Mesendoderm (in vitro differentiated cells): ENCODE results near the gene MRPS26.
"Not testable (repeated sequence)": the region's sequence is repeated elsewhere in the genome, so short reads cannot be mapped to it uniquely, and the experiment has no call there.

ENCODE experiments used
- DNase-seq: peaks from one replicate; pipeline ENCODE4 v3.0.0; 2013
- H2AK5ac ChIP-seq: 2 replicates; pipeline ENCODE4 v1.6.1; 2013; ENCODE audit warnings: low read length, inconsistent platforms
- H2BK120ac ChIP-seq: 2 replicates; pipeline ENCODE4 v1.6.1; 2013; ENCODE audit warnings: low read depth, mild to moderate bottlenecking, low read length, moderate library complexity, mixed read lengths
- H2BK15ac ChIP-seq: replicated peaks from 2 replicates; pipeline ENCODE4 v1.6.1; 2013; ENCODE audit warnings: low read depth, mild to moderate bottlenecking, moderate library complexity
- H2BK5ac ChIP-seq: 2 replicates; pipeline ENCODE4 v1.6.1; 2013; ENCODE audit warnings: low read length, inconsistent platforms
- H3K18ac ChIP-seq: 2 replicates; pipeline ENCODE4 v1.6.1; 2013; ENCODE audit warnings: mild to moderate bottlenecking, low read length, mixed read lengths
- H3K23ac ChIP-seq: one replicate; pipeline ENCODE4 v1.6.1; 2013; ENCODE audit warnings: low read length
- H3K27ac ChIP-seq: 2 replicates; pipeline ENCODE4 v1.5.1; 2013; ENCODE audit warnings: low read depth, mild to moderate bottlenecking, inconsistent platforms, low read length, moderate library complexity
- H3K27me3 ChIP-seq: 2 replicates; pipeline ENCODE4 v1.6.1; 2013; ENCODE audit warnings: low read length, control low read depth, mild to moderate bottlenecking, inconsistent platforms; ENCODE audit not compliant: insufficient read depth, poor library complexity
- H3K36me3 ChIP-seq: 2 replicates; pipeline ENCODE4 v1.6.1; 2013; ENCODE audit warnings: low read length, inconsistent platforms; ENCODE audit not compliant: control insufficient read depth, insufficient read depth
- H3K4ac ChIP-seq: one replicate; pipeline ENCODE4 v1.6.1; 2013; ENCODE audit warnings: low read depth, mild to moderate bottlenecking, low read length, moderate library complexity
- H3K4me1 ChIP-seq: 2 replicates; pipeline ENCODE4 v1.6.1; 2013; ENCODE audit warnings: low read depth, low read length, inconsistent platforms; ENCODE audit not compliant: control insufficient read depth
- H3K4me2 ChIP-seq: 2 replicates; pipeline ENCODE4 v1.6.1; 2013; ENCODE audit warnings: low read length
- H3K4me3 ChIP-seq: 2 replicates; pipeline ENCODE4 v1.5.1; 2013; ENCODE audit warnings: mild to moderate bottlenecking, low read length
- H3K56ac ChIP-seq: one replicate; pipeline ENCODE4 v1.6.1; 2013; ENCODE audit warnings: low read length
- H3K79me1 ChIP-seq: 2 replicates; pipeline ENCODE4 v1.6.1; 2013; ENCODE audit warnings: low read length, inconsistent platforms
- H3K79me2 ChIP-seq: 2 replicates; pipeline ENCODE4 v1.6.1; 2013; ENCODE audit warnings: mild to moderate bottlenecking, low read length; ENCODE audit not compliant: control insufficient read depth, insufficient read depth
- H3K9ac ChIP-seq: 2 replicates; pipeline ENCODE4 v1.6.1; 2013; ENCODE audit warnings: low read length, inconsistent platforms
- H4K5ac ChIP-seq: one replicate; pipeline ENCODE4 v1.6.1; 2013; ENCODE audit warnings: low read length
- H4K8ac ChIP-seq: one replicate; pipeline ENCODE4 v1.6.1; 2013; ENCODE audit warnings: low read depth, mild to moderate bottlenecking, control low read depth, low read length, moderate library complexity
- WGBS: extraction: QIAGEN DNeasy Blood & Tissue Kit; methylation state at CpG from one replicate; pipeline ENCODE4 v1.1.7; 2013; ENCODE audit warnings: low lambda C conversion rate, missing lambda C conversion rate; ENCODE audit not compliant: insufficient coverage; ENCODE audit errors: extremely low coverage; 5-methylcytosine and 5-hydroxymethylcytosine counted together

The MRPS26 gene

GRCh38 chr20:3073251-3073643 lies 27.4 kb downstream of the MRPS26 start:
- H3K36me3 ChIP-seq, H3K4ac ChIP-seq, H2BK5ac ChIP-seq, H3K56ac ChIP-seq, H3K79me1 ChIP-seq, H2AK5ac ChIP-seq, H3K79me2 ChIP-seq, H4K5ac ChIP-seq, H3K4me2 ChIP-seq, H3K27me3 ChIP-seq, H3K4me1 ChIP-seq, H3K23ac ChIP-seq, DNase-seq, H3K27ac ChIP-seq, H3K9ac ChIP-seq, H2BK120ac ChIP-seq, H4K8ac ChIP-seq, H3K4me3 ChIP-seq, H3K18ac ChIP-seq, H2BK15ac ChIP-seq: not testable (repeated sequence)
- no CpG with 5 or more reads among the region's 8 CpGs for WGBS

- Histone ChIP-seq H3K23ac (no peak overlapping the region), H3K18ac (no peak overlapping the region), H3K4me2 (no peak overlapping the region), H3K79me2 (no peaks in the 10 kb centered on the region), H2AK5ac (no peak overlapping the region), H3K79me1 (no peaks in the 10 kb centered on the region), H2BK5ac (no peak overlapping the region), H3K4me3 (no peak overlapping the region), H3K4ac (no peak overlapping the region), H3K36me3 (no peaks in the 10 kb centered on the region), H3K9ac (no peak overlapping the region), H4K8ac (no peak overlapping the region), H3K27ac (no peak overlapping the region), H2BK120ac (no peak overlapping the region), H3K56ac (no peak overlapping the region), H4K5ac (no peak overlapping the region), H3K27me3 (peaks cover 2% of the 10 kb centered on the region), H3K4me1 (no peaks in the 10 kb centered on the region), H2BK15ac (no peak overlapping the region)
- no CpG with 5 or more reads among the region's 6 CpGs for WGBS
- DNase-seq: no peak
These were observed 29.0 kb downstream of the MRPS26 start for GRCh38 chr20:3074812-3075211.

GRCh38 chr20:3075315-3075714 lies 29.5 kb downstream of the MRPS26 start:
- H3K56ac ChIP-seq, H4K5ac ChIP-seq, H2BK15ac ChIP-seq, H3K27me3 ChIP-seq, H2BK120ac ChIP-seq, H3K79me1 ChIP-seq, H4K8ac ChIP-seq, H3K27ac ChIP-seq, H3K4me1 ChIP-seq, H3K18ac ChIP-seq, H3K4ac ChIP-seq, H3K9ac ChIP-seq, DNase-seq, H3K4me2 ChIP-seq, H3K23ac ChIP-seq, H3K79me2 ChIP-seq, H3K4me3 ChIP-seq, H3K36me3 ChIP-seq, H2BK5ac ChIP-seq, H2AK5ac ChIP-seq: not testable (repeated sequence)
- WGBS: no CpG with 5 or more reads among the region's 6 CpGs

- H3K27me3 ChIP-seq: peaks cover 11% of the 10 kb centered on the region
- no peak for DNase-seq
- H3K4me3 ChIP-seq: no peak overlapping the region
- no peak overlapping the region for H3K27ac ChIP-seq
- H3K18ac ChIP-seq: no peak overlapping the region
- H3K79me2 ChIP-seq: no peaks in the 10 kb centered on the region
- no peak overlapping the region for H3K4ac ChIP-seq
- H3K23ac ChIP-seq: no peak overlapping the region
- no peak overlapping the region for H2BK5ac ChIP-seq
- H4K8ac ChIP-seq: no peak overlapping the region
- no peak overlapping the region for H2AK5ac ChIP-seq
- no peak overlapping the region for H3K56ac ChIP-seq
- no peak overlapping the region for H3K9ac ChIP-seq
- no peak overlapping the region for H4K5ac ChIP-seq
- no peak overlapping the region for H2BK120ac ChIP-seq
- H3K4me1 ChIP-seq: no peaks in the 10 kb centered on the region
- no peak overlapping the region for H2BK15ac ChIP-seq
- H3K79me1 ChIP-seq: no peaks in the 10 kb centered on the region
- WGBS: no CpG with 5 or more reads among the region's 4 CpGs
- H3K4me2 ChIP-seq: no peak overlapping the region
- no peaks in the 10 kb centered on the region for H3K36me3 ChIP-seq
These were observed 31.8 kb downstream of the MRPS26 start for GRCh38 chr20:3077618-3078134.

GRCh38 chr20:3080939-3081388 lies 35.1 kb downstream of the MRPS26 start:
- no peak overlapping the region for H3K23ac ChIP-seq
- no peak overlapping the region for H3K4me2 ChIP-seq
- no CpG with 5 or more reads among the region's 6 CpGs for WGBS

GRCh38 chr20:3081641-3082040 lies 35.8 kb downstream of the MRPS26 start:
- no peak overlapping the region for H3K4me3 ChIP-seq
- H3K4me2 ChIP-seq: no peak overlapping the region
- no peaks in the 10 kb centered on the region for H3K36me3 ChIP-seq
- no peak overlapping the region for H3K27ac ChIP-seq
- WGBS: no CpG with 5 or more reads among the region's 11 CpGs
- H3K9ac ChIP-seq: no peak overlapping the region
- H2AK5ac ChIP-seq: no peak overlapping the region
- no peaks in the 10 kb centered on the region for H3K4me1 ChIP-seq
- no peak overlapping the region for H3K56ac ChIP-seq
- H3K23ac ChIP-seq: no peak overlapping the region
- no peak overlapping the region for H4K5ac ChIP-seq
- no peak overlapping the region for H2BK120ac ChIP-seq
- H3K18ac ChIP-seq: no peak overlapping the region
- DNase-seq: no peak
- no peaks in the 10 kb centered on the region for H3K79me2 ChIP-seq
- no peaks in the 10 kb centered on the region for H3K79me1 ChIP-seq
- H2BK15ac ChIP-seq: no peak overlapping the region
- peaks cover 18% of the 10 kb centered on the region for H3K27me3 ChIP-seq
- H2BK5ac ChIP-seq: no peak overlapping the region
- H3K4ac ChIP-seq: no peak overlapping the region
- H4K8ac ChIP-seq: no peak overlapping the region

More at GRCh38 chr20:3080939-3081388, 35.1 kb downstream of the MRPS26 start:
- no peak overlapping the region for H3K9ac ChIP-seq
- H3K4me1 ChIP-seq: no peaks in the 10 kb centered on the region
- H3K36me3 ChIP-seq: no peaks in the 10 kb centered on the region
- peaks cover 18% of the 10 kb centered on the region for H3K27me3 ChIP-seq
- no peak overlapping the region for H3K4ac ChIP-seq
- no peak overlapping the region for H3K56ac ChIP-seq
- DNase-seq: no peak
- no peak overlapping the region for H2BK5ac ChIP-seq
- H3K4me3 ChIP-seq: no peak overlapping the region
- no peak overlapping the region for H3K18ac ChIP-seq
- H2BK120ac ChIP-seq: no peak overlapping the region
- no peak overlapping the region for H4K8ac ChIP-seq
- H3K79me2 ChIP-seq: no peaks in the 10 kb centered on the region
- no peak overlapping the region for H2AK5ac ChIP-seq
- H2BK15ac ChIP-seq: no peak overlapping the region
- H3K79me1 ChIP-seq: no peaks in the 10 kb centered on the region
- no peak overlapping the region for H4K5ac ChIP-seq
- H3K27ac ChIP-seq: no peak overlapping the region
